Right hindlimb (tissue), 1 donor: ENCODE results near the gene JKAMP.
A peak's percentile ranks its signal among the peaks of the same experiment; 100 is the strongest.
"Not testable (repeated sequence)": the region's sequence is repeated elsewhere in the genome, so short reads cannot be mapped to it uniquely, and the experiment has no call there.

ENCODE experiments used
- DNase-seq: peaks from one replicate; pipeline ENCODE4 v3.0.0-alpha.2; 2018

The JKAMP gene, protein sequence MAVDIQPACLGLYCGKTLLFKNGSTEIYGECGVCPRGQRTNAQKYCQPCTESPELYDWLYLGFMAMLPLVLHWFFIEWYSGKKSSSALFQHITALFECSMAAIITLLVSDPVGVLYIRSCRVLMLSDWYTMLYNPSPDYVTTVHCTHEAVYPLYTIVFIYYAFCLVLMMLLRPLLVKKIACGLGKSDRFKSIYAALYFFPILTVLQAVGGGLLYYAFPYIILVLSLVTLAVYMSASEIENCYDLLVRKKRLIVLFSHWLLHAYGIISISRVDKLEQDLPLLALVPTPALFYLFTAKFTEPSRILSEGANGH

DNA sequence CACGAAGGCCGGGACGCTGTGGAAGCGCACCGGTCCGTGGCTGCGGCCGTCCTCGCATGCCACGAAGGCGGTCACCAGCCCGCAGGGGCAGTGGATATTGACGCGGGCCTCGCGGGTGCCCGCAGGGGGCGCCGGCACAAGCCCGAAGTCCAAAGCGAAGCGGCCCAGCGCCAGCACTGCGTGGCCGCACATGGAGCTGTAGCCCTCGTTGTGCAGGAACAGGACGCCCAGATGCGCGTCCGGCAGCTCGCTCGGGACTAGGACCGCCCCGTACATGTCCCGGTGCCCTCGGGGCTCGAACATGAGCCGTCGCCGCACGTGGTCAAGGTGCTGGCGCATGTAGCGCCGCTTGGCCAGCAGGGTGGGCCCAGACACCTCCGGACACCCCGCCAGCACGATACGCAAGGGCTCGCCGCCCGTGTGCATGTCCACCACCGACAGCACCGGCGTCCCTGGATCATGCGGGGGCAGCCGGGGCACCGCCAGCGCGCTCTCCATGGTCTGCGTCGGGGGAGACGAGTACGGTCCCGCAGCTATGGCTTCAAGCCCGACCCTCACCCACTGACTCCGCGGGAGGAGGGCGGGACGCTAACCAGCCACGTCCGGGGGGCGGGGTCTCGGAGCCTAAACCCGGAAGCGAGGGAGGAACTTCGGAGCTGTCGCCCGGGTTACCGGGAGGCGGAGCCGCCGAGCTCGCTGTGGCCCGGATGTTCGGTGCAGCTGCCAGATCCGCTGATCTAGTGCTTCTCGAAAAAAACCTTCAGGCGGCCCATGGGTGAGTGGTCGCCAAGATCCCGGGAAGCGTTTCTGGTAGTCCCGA is at the start of gene JKAMP, which contains the start of gene L3HYPDH:
JKAMP (plus strand) TSS at position 699 of the 820 bp plus-strand sequence; CDS start at position 772, 73 bp downstream.
L3HYPDH (minus strand) TSS at position 590 of the 820 bp plus-strand sequence; CDS start at position 498, 92 bp downstream.
- peak; percentile 98 for DNase-seq

DNA sequence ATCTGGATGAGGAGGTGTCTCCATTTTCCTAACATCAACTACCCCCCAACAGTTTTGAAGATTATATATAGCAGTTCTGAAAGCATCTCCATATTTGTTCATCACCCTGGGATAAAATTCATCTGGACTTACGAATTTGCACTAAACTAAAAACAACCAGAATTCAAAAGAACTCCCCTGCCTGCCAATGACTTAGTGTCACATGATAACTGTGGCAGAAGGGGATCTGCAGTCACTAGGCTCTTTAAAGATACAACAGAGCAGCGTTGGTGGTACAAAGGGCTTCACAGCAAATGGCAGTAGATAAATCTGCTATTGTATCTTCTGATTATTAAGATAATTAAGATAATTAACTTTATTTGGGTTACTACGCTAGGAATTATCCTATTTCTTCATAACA is 49.2 kb upstream of the JKAMP start:
- DNase-seq, result no peak

DNA sequence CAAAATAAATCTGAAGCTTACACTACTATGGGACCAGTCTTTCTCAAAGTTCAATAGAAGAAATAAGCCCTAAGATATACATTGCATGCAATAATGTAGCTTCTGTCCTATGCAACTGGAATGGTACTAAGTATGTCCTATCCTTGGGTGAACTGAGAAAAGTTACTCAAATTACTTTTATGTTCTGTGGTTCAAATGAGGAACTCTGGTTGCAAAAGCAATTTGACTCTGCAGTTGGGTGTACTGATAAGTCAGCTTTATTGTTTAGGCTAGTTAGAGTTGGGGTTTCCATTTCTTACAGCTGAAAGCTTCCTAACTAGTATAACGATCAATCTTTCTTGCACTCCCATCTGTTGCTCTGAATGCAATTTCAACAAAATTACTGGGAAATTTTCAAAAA is 48.3 kb upstream of the JKAMP start:
- no peak for DNase-seq

DNA sequence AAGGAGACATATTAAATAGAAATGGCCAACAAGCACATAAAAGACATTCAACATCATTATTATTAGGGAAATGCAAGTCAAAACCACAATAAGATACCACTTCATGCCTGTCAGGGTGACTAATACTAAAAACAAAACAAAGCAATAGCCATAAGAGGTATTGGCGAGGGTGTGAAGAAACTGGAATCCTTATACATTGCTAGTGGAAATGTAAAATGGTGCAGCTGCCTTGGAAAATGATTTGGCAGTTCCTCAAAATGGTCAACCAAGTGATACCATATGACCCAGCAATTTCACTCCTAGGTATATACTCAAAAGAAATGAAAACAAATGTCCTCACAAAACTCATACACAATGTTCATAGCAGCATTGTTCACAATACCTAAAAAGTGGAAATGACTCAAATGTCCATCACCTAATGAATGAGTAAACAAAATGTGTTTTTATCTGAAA is 46.1 kb upstream of the JKAMP start:
- DNase-seq, result no peak

DNA sequence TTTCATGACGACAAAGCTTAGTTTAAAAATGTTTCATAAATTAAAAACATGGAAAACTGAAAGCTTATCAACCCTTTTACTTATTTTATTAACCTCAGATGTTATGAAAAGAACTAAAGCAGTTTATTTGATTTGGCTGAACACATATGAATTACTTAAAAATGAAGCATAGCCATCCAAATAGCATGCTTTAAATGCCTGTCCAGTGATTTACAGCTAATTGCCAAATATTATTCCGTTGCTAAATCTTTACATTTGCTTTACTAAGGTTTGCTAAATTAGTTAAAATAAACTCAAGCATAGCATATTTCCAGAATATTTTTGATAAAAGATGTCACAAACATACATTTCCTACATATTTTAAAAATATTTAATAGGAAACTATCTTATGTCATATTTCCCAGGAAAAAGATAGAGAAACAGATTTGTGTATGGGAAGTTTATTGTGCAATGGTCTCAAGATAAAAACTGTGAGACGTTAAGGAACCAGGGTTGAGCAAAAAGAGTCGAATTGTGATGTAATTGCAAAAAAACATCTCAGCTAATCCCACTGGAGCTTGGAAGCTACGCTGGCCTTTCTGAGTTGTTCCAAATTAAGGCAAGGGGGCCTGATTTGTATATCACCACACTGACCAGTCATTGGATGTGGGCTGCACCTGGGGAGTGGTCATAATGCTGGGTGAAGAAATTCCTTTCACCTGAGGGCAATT is 44.9 kb upstream of the JKAMP start:
- DNase-seq, result no peak

DNA sequence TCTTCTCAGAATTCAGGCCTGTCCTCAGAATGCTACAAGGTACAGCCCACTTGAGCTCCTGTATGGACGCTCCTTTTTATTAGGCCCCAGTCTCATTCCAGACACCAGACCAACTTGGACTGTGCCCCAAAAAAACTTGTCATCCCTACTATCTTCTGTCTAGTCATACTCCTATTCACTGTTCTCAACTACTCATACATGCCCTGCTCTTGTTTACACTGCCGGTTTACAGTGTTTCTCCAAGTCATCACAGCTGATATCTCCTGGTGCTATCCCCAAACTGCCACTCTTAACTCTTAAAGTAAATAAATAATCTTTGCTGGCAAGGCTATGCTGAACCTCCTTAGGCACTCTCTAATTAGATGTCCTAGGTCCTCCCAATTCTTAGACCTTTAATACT is 35.6 kb upstream of the JKAMP start:
- not testable (repeated sequence) for DNase-seq

DNA sequence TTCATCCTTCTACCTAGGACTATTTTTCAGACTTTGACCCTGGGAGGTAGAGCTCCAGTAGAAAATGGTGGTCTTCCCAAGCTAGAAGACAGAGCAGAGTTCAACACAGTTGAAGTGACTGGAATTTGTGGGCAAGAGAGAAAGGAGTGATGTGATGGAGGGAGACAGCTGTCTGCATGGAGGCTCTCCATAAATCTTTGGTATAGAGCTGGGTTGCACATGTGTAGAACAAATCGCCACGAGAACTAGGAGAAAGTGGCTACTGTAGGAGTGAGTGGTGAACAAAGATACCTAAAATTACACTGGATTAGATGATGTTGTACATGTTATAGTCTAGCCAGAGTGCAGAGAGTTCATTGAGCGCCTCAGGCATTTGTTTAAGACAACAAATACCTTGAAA is 33.6 kb upstream of the JKAMP start:
- DNase-seq, result no peak

DNA sequence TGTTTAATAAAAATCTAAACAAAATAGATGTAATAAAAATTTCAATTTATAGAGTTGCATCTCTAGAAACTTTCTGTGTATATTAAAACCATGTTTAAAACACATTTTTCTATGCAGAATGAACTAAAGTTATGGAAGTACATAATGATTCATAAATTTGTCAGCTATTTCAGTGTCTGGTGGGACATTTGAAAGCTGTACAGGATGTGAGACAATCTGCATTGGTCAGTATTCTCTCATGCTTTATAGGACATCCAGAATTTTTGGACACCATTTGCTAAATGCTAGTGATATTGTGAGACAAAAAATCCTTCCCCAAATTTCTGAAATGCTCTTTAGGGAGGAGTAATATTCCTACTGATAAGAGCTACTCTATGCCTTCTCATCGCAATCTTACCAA is 32.5 kb upstream of the JKAMP start:
- no peak for DNase-seq

DNA sequence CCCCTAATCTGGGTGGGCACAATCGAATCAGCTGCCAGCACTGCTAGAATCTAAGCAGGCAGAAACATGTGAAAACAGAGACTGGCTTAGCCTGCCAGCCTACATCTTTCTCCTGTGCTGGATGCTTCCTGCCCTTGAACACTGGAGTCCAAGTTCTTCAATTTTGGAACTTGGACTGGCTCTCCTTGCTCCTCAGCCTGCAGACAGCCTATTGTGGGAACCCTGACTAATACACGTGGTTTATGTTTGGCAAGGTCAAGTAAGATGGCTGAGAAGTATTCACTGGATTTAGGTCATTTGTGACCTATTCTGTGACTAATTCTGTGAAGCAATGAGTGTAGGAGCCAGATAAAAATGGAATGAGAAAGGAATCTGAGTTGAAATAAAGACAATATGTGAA is 30.2 kb upstream of the JKAMP start:
- DNase-seq, result no peak

DNA sequence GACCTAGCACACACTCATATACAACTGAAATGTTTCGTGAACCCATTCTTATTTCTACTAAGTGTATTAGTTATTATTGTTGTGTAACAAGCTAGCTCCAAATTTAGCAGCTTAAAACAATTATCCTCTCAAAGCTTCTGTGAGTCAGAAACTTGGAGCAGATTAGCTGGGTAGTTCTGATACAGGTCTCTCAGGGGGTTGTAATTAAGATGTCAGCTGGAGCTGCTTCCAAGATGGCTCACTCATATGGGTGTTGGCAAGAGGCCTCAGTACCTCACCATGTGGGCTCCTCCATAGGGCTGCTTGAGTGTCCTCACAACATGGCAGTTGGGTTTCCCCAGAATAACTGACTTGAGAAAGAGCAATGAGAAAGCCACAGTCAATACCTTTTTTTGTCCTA is 28.9 kb upstream of the JKAMP start:
- DNase-seq, result no peak

DNA sequence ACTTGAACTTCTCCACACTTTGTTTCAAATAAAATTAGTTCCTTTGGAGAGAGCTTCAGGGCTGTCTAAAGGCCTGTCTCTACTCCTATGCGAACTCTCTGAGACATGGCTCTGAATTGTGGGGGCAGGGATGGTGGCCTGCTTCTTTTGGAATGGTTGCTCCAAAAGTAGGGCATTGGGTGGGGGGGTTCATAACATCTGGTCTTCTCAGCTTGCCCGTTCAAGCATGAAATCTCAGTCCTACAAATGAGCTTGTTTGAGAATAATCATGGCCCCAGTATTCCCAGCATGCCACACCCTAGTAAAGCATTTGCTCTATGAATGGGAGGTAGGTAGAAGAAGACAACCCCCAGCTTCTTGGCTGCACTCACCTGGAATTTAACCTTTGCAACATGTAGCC is 25.8 kb upstream of the JKAMP start:
- DNase-seq, result no peak

DNA sequence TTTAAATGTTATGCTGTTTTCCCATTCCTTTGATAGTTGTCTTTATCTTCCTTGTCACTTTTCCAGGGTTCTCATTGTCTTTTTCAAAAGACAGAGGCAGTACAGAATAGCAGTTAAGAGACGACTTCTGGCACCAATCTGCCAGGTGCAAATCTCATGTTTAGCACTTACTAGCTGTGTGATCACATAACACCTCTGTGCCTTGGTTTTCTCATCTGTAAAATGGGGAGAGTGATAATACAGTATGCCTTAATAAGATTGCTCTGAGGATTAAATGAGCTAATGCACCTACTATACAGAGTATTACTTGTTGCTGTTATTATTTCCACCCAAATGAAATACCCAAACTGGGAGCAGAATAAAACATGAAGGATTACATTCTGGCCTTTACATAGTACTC is 23.9 kb upstream of the JKAMP start:
- DNase-seq, result no peak

DNA sequence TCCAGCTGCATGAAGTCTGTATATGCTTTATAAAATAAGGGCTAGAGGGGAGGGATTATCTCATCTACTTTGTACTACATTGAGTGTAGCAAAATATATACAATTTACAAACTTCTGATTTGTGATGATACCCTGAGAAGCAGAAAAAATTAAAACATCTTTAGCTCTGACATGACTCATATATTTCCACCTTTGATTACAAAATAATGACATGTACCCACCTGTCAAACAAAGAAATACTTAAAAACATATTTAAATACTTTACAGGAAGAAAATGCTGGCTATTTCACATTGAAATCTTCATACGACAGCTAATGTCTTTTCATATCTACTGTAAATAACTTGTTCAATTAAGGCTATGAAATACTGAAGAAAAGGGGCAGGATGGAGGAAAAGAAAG is 22.4 kb upstream of the JKAMP start:
- DNase-seq, result no peak

DNA sequence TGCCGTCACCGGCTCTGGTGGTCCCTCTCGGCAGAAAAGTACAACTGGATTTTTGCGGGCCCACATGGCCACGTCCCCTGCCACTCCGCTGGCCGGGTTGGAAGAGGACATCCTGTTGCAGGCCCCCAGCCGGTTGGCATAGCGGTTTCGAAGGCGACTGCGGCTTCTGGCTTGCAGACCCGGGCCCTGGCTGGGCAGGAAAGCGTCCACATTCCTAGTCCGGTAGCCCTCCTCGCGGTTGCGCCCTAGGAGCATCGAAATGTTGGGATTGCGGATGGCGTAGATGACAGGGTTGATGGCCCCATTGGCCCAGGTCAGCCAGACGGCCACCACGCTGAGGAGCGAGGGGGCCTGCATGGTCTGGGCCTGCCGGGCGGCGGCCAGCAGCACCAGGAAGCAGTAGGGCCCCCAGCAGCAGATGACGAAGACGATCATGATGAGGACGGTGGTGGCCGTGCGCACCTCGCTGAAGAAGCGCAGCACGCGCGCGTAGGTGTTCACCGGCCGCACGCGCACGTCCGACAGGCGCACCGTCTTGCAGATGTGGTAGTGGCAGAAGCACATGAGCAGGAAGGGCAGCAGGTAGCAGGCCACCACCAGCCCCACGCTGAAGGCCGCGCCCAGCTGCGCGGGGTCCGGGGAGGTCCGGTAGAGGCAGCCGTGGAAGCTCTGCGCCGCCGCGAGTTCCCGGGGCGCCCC is 20.4 kb upstream of the JKAMP start:
- DNase-seq, result no peak

DNA sequence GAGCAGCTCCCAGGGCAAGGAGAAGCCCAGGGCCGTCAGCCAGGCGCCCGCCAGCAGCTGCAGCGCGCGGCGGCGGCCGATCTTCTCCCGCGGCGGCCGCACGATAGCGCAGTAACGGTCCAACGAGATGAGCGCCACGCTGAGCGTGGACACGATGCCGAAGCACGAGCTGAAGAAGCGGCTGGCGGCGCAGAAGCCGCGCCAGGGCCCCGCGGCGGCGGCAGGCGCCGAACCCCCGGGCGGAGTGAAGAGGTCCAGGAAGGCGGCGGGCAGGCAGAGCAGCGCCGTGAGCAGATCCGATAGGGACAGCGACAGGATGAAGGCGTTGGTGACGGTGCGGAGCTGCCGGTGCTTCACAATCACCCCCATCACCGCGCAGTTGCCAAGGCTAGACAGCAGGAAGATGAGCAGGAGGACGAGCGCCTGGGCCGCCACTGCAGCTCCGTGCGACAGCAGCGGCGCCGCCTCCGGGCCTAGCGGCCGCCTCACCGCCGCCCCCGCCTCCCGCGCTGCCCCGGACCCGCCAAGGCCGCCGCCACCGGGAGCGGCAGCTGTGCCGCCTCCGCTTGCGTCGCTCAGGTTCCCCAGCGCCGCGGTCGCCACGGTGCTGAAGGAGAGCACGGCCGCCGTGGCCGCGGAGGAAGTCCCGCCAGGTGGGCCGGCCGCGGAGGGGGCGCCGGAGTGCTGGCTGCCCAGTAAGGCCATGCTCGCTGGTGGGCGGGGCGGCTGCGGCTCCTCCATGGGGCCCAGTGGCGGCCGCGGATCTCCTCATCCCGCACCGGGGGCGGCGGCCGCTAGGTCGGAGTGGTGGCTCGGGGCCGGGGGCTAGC is 19.6 kb upstream of the JKAMP start:
- DNase-seq, result peak; percentile 87

DNA sequence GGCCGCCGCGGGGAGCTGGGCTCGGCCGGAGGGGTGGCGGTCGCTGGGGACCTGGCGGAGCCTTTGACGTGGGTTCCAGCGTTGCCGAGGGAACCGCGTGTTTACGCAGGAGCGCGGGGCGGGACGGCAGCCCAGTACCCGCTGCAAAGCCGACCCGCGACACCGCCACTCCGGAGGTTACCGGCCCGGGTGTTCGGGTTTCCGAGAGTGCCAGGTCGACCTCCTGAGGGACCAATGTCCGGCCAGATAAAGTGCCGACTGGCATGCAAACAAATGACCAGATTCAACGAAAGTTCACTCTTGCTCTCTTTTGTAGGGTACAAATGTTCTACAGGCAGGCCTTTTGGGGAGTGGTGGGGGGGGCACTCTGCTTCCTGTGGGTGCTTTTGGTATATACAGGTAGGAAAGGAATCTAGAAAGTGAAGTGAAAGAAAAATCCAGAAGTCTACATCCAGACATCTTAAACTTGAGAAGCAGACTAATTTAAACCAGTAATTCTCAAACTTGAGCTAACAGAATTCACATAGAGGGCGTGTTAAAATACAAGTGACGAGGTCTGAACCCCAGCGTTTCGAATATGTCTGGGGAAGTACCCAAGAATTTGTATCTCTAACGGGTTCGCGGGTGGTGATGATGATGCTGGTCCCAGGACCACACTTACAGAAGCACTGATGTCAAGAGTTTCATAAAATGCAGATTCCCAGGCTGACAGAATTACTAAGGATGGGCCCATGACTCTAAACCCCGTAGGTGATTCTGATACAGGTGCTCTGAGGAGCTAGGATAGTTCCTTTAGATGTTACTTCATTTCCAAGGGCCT is 18.8 kb upstream of the JKAMP start, which contains the start of gene GPR135:
GPR135 (minus strand) TSS at position 65 of the 820 bp plus-strand sequence. CDS start 154 bp downstream, outside the sequence.
- no peak for DNase-seq

DNA sequence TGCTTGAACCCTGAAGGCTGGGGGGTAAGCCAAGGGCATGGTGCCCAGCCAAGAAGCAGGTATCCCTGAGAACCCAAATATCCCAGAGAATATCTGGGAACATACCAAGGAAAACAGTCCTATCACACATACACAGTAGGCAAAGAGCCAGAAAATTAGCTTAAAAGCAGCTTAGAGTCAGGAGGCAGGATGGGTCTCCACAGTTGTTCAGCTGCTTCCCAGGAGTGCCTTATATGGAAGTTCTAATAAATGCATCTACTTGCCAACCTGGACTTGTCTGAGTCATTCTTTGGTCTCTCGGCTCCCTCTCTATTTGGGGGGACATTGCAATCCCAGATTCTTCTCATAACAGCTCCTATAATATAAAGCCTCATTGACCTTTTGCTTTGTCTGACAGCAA is 10.1 kb upstream of the JKAMP start:
- DNase-seq, result no peak

DNA sequence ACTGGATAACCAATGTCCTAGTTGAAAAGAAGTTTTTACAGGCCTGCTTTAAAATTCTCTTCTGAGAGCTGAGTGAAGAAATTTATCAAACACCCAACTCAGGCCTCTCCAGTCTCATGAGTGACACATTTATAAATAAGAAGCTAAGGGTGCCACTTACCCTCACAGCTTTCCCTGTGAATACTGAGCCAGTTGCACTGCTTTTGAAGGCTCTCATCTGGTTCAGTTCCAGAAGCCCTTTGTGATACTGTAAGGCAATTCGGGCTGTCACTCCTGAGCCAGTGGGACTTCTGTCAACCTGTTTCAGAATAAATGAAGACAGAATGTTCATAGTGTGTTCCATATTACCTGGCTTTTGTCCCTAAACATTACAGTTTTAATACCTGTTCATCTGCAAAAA is 8.6 kb upstream of the JKAMP start:
- DNase-seq, result no peak

DNA sequence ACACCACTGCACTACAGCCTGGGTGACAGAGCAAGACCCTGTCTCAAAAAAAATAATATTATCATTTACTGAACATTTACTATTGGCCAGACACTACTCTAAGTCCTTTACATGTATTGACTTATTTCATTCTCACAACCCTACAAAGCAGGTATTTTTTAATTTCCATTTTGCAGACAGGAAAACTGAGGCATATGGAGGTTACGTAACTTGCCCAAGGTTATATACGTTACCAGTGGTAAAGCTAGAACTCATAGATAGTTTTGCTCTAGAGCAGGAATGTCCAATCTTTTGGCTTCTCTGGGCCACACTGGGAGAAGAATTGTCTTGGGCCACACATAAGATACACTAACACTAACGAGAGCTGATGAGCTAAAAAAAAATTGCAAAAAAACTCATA is 5.8 kb upstream of the JKAMP start:
- DNase-seq, result no peak

DNA sequence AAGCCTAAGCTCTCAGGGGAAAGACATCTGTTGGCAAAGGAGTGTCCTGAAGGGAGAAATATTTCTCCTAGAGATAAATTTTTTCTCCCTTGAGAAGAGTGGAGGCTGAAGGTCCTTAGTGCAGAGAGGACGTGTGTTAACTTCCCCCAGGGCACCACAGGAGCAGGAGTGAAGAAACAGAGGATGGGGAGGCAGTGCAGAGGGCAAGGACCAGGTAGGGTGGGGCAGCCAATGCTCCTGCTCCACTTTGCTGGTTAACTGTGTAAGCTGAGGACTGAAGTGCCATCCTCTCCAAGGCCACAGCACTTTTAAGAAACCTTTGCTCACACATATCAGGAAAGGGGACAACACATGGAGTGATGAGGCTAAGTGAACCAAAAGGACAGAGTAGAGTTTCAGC is 4.2 kb upstream of the JKAMP start:
- no peak for DNase-seq

DNA sequence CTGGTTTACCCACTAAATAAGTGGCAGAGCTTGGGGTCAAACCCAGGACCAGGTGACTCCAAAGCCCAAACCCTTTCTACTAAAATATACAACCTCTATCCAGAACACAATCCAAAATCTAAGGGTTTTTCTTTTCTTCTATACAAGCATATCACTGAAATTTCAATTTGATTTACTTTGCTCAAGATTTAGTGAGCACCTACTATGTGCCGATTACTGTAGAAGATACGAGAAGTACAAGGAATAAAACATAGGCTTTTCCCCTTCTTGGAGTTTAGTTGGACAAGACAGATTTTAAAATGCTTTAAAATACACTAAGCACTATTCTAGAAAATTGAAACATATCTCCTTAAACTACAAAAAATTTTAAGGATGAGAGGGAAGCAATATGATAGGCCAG is 2.9 kb upstream of the JKAMP start:
- no peak for DNase-seq
